Measurements from ENCODE around the gene ANKRD13C. TPM values are rescaled to one million over a fixed set of nuclear protein-coding genes. Genes with fewer than 3 reads are reported as not detected.

The ANKRD13C gene
- total RNA-seq, 1 donor from 2014 or later = 21.9 TPM

DNA sequence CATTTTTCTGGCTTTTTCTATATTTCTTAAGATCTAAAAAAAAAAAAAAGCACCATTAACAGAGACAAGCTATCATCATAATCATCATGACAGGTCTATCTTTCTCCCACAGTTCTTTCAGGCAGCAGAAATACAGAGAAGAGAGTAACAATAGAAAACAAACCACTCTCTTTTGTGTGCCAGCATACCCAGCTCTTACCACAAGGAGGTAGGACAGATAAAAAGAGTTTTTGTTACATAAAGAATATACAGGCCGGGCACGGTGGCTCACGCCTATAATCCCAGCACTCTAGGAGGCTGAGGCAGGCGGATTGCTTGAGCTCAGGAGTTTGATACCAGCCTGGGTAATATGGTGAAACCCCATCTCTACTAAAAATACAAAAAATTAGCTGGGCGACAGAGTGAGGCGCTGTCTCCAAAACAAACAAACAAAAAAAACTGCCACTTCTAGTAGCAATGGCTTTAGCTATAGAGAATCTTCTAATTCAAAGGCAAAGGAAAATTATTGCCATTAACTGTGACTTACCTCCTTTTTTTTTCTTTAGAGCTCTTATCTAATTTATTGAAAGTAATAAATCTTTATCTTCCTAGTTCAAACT lies 39.7 kb downstream of the ANKRD13C start:
- no peaks in the 10 kb centered on the region for H3K27me3 Mint-ChIP-seq
- no peak for DNase-seq (ENCODE audit: extremely low spot score, unreplicated experiment)

DNA sequence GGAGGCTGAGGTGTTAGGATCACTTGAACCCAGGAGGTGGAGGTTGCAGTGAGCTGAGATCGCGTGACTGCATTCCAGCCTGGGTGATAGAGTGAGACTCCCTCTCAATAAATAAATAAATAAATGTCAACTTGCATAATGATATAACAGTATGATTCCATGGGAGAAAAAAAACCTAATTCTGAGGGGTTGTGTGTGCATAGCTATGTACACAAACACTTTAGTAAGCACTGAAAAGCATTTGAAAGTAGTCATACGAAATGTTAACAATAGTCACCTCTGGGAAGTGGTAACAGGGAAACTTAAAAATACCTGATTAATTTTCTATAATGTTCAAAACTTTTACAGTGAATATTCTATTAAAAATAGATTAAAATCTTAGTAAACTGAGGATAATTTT lies 43.2 kb downstream of the ANKRD13C start:
- no peak overlapping the region for H3K27ac Mint-ChIP-seq
- no peaks in the 10 kb centered on the region for H3K27me3 Mint-ChIP-seq
- TF ChIP-seq, protein P1, sequence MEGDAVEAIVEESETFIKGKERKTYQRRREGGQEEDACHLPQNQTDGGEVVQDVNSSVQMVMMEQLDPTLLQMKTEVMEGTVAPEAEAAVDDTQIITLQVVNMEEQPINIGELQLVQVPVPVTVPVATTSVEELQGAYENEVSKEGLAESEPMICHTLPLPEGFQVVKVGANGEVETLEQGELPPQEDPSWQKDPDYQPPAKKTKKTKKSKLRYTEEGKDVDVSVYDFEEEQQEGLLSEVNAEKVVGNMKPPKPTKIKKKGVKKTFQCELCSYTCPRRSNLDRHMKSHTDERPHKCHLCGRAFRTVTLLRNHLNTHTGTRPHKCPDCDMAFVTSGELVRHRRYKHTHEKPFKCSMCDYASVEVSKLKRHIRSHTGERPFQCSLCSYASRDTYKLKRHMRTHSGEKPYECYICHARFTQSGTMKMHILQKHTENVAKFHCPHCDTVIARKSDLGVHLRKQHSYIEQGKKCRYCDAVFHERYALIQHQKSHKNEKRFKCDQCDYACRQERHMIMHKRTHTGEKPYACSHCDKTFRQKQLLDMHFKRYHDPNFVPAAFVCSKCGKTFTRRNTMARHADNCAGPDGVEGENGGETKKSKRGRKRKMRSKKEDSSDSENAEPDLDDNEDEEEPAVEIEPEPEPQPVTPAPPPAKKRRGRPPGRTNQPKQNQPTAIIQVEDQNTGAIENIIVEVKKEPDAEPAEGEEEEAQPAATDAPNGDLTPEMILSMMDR (conservative IDR thresholded peaks at IDR 0.05) = no peak
- H3K4me1 Mint-ChIP-seq (ENCODE audit: unreplicated experiment) = peaks cover 5% of the 10 kb centered on the region
- H3K36me3 Mint-ChIP-seq = peaks cover 4% of the 10 kb centered on the region
- no peaks in the 10 kb centered on the region for H3K9me3 Mint-ChIP-seq
- no peak overlapping the region for H3K4me3 Mint-ChIP-seq
- no peak for DNase-seq (ENCODE audit: extremely low spot score, unreplicated experiment)

More for the DNA sequence above, 39.7 kb downstream of the ANKRD13C start:
- TF ChIP-seq, protein P1 (conservative IDR thresholded peaks at IDR 0.05) = peak; percentile 52
- H3K4me3 Mint-ChIP-seq = no peak overlapping the region
- peaks cover 4% of the 10 kb centered on the region for H3K36me3 Mint-ChIP-seq
- no peak overlapping the region for H3K27ac Mint-ChIP-seq
- H3K4me1 Mint-ChIP-seq (ENCODE audit: unreplicated experiment) = peaks cover 5% of the 10 kb centered on the region
- H3K9me3 Mint-ChIP-seq = no peaks in the 10 kb centered on the region

DNA sequence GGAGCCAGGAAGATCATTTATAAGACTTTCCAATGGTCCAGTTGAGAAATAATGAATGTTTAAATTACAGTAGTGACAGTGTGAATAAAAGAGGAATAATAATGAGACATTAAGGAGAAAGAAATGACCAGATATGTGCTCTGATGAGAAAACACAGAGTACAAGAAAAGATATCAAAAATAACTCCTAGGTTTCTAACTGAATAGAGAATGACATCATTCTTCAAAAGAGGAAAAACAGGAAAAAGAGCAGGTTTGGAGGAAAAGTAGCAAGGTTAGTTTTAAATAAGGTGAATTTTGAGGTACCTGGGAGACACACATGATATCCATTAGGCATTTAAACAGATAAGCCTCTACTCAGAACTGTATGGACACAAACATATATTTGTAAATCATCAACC lies 55.0 kb downstream of the ANKRD13C start:
- DNase-seq (ENCODE audit: extremely low spot score, unreplicated experiment) = no peak
- Mint-ChIP-seq H3K4me3 (no peak overlapping the region), H3K36me3 (peaks cover 19% of the 10 kb centered on the region), H3K4me1 (ENCODE audit: unreplicated experiment) (no peaks in the 10 kb centered on the region), H3K27ac (no peak overlapping the region), H3K27me3 (no peaks in the 10 kb centered on the region), H3K9me3 (no peaks in the 10 kb centered on the region)
- TF ChIP-seq, protein P1 (conservative IDR thresholded peaks at IDR 0.05) = no peak

DNA sequence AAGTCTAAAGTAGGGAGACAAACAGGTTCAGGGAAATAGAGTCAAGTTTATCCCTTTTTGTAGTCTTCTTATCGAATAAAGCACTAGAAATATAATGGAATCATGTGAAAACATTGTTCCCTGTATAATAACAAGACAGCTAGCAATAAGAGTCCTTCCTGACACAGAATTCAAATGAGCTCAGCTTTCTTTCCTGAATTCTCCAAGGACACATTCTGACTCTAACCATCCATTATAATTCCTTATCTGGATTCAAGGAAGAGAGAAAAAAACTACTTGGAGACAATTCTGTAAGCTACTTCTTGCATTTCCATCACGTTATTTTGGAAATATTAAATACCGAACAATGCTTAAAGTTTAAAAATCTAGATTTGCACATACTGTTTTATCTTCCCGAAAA lies 58.8 kb downstream of the ANKRD13C start:
- no peak overlapping the region for H3K4me3 Mint-ChIP-seq
- no peak overlapping the region for H3K27ac Mint-ChIP-seq

DNA sequence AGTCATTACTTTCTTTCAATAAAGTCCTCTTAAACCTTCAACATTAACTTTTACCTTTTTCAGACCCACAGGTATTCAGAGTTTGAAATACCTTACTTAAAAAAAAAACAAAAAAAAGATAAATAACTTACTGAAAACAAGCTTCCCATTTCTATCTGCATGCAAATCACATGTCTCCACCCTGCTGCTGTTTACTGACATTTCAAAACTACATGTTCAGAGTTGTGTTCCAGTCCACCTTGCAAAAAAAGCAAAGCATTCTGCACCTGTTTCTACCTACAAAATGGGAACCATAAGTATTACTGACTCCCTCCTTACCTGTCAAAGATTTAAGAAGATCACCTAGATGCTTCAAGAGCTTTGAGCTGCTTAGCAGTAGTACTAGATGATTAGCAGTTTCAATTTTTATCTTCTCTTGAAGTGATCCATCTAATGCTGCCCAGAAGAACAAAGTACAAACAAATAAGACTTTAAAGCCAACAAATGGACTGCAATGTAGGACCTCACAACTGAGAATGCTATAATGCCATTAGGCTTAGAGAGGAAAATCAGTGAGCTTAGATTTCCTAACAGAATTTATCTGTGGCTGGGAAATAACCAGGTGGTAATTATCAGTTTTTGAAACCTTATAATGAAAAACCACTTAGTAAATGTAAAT lies 61.2 kb downstream of the ANKRD13C start:
- TF ChIP-seq, protein P1 (conservative IDR thresholded peaks at IDR 0.05) = no peak
- H3K27ac Mint-ChIP-seq = no peak overlapping the region
- H3K36me3 Mint-ChIP-seq = peaks cover 18% of the 10 kb centered on the region
- no peaks in the 10 kb centered on the region for H3K4me1 Mint-ChIP-seq (ENCODE audit: unreplicated experiment)
- H3K9me3 Mint-ChIP-seq = no peaks in the 10 kb centered on the region
- no peak for DNase-seq (ENCODE audit: extremely low spot score, unreplicated experiment)
- no peak overlapping the region for H3K4me3 Mint-ChIP-seq
- no peaks in the 10 kb centered on the region for H3K27me3 Mint-ChIP-seq

More for the DNA sequence above, 58.8 kb downstream of the ANKRD13C start:
- DNase-seq (ENCODE audit: extremely low spot score, unreplicated experiment) = no peak
- H3K4me1 Mint-ChIP-seq (ENCODE audit: unreplicated experiment) = no peaks in the 10 kb centered on the region
- no peaks in the 10 kb centered on the region for H3K27me3 Mint-ChIP-seq
- peaks cover 24% of the 10 kb centered on the region for H3K36me3 Mint-ChIP-seq
- TF ChIP-seq, protein P1 (conservative IDR thresholded peaks at IDR 0.05) = no peak
- no peaks in the 10 kb centered on the region for H3K9me3 Mint-ChIP-seq
